Activated naive CD8-positive, alpha-beta T cell treated with anti-CD3 and anti-CD28 coated beads, Interleukin-2, amount 10 ng/mL, durations not matched to agents 7 days and 5 days (primary cell): Measurements from ENCODE around the gene MRPL11. TPM values are rescaled to one million over a fixed set of nuclear protein-coding genes. Genes with fewer than 3 reads are reported as not detected.

Experiments
- ATAC-seq: fragments of 150-1000 bp; cut with Tn5 transposase; one replicate; pipeline ENCODE4 v1.10.0; 2021; ENCODE audit warnings: low read depth, moderate library complexity
- POLR2A ChIA-PET: fragments of 350-600 bp; sonication (Branson Sonifier 250); formaldehyde crosslinking; loops from one replicate; lab custom pipeline; 2021; ENCODE audit warnings: antibody characterized with exemption; lab: Charles Lee
- DNase-seq: peaks from one replicate; pipeline ENCODE4 v3.0.0; 2021
- H3K27ac Mint-ChIP-seq: one replicate; pipeline ENCODE4 v1.8.0; 2022; ENCODE audit warnings: mild to moderate bottlenecking, mixed read lengths
- H3K27me3 Mint-ChIP-seq: one replicate; pipeline ENCODE4 v1.8.0; 2022; ENCODE audit warnings: mild to moderate bottlenecking, moderate library complexity, mixed read lengths
- H3K36me3 Mint-ChIP-seq: one replicate; pipeline ENCODE4 v1.8.0; 2021; ENCODE audit warnings: mild to moderate bottlenecking, mixed read lengths
- H3K4me1 Mint-ChIP-seq: one replicate; pipeline ENCODE4 v1.8.0; 2021; ENCODE audit warnings: mixed read lengths
- H3K4me3 Mint-ChIP-seq: one replicate; pipeline ENCODE4 v1.8.0; 2022; ENCODE audit warnings: mild to moderate bottlenecking, moderate library complexity, mixed read lengths
- H3K9me3 Mint-ChIP-seq: one replicate; pipeline ENCODE4 v1.8.0; 2021; ENCODE audit warnings: mixed read lengths
- total RNA-seq, 2 experiments: library from RNA; stranded (reverse); gene quantifications; one replicate each; pipeline ENCODE4 v1.2.3, GENCODE V29; 2021

MRPL11 gene
- total RNA-seq, 2 experiments from 2014 or later: 53.9 to 64.4 TPM

DNA sequence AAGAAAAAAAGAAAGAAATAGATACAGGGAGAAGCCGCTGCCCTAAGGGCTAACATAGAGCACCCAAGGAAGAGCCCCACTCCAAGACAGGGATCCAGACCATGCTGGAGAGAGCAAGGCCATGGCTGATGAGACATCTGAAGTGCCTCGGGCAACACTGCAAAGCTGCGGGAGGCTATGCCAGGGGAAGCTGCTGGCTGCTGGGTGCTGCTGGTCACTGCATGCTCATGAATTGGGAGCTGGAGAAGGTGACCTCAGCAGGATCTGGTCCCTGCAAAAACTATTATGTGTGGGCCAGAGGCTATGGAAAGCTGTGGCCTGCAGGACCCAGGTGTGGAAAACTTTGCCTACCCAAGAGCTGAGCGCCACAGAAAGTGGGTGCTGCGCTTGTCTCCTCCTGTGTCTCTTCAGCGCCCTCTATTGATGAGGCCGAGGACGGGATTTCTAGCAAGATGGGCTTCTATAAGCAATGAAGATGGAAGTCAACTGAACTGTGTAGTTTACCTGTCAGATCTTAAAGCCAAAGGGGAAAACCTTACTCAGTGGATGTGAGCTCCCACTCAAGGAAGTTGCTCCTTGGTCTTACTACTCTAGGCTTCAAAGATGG lies 49.8 kb downstream of the MRPL11 start:
- POLR2A ChIA-PET: interaction anchor here (0.6 to 2.1 kb wide), 10 partner anchors 14 to 77 kb away, joined by 3 to 12 read pairs (median 4); partner anchors contain the start of genes BRMS1 and SLC29A2
- H3K9me3 Mint-ChIP-seq: no peaks in the 10 kb centered on the region
- DNase-seq (peak; percentile 68), ATAC-seq (peak; percentile 82)
- no peak overlapping the region for H3K27ac Mint-ChIP-seq
- H3K27me3 Mint-ChIP-seq: peaks cover 13% of the 10 kb centered on the region
- no peak overlapping the region for H3K4me3 Mint-ChIP-seq
- peaks cover 11% of the 10 kb centered on the region for H3K4me1 Mint-ChIP-seq
- H3K36me3 Mint-ChIP-seq: no peaks in the 10 kb centered on the region

- Mint-ChIP-seq H3K4me3 (peak overlapping the region; percentile 55), H3K36me3 (no peaks in the 10 kb centered on the region), H3K4me1 (peaks cover 11% of the 10 kb centered on the region), H3K9me3 (no peaks in the 10 kb centered on the region), H3K27ac (peak overlapping the region; percentile 49), H3K27me3 (peaks cover 7% of the 10 kb centered on the region)
- peak; percentile 82 for DNase-seq
- POLR2A ChIA-PET: interaction anchor here (0.7 to 1.4 kb wide), 8 partner anchors 14 to 80 kb away, joined by 3 to 9 read pairs (median 4); partner anchors contain the start of genes BRMS1, PELI3 and SLC29A2
- ATAC-seq: peak; percentile 69
Observed at GRCh38 chr11:66386171-66387069, 52.2 kb downstream of the MRPL11 start.

Other genes with a start within 250 kb of the MRPL11 start
- gene KLC2, start 181.1 kb downstream of the MRPL11 start, total RNA-seq: 10 to 100 TPM; 39.3 to 41.9 TPM
- gene RAB1B, start 170.2 kb downstream of the MRPL11 start, total RNA-seq: 100 to 1,000 TPM; 136 to 145 TPM
- 1 to 10 TPM; 2.1 to 2.7 TPM for gene CNIH2, start 160.7 kb downstream of the MRPL11 start, total RNA-seq
- gene YIF1A, start 149.7 kb downstream of the MRPL11 start, total RNA-seq: 10 to 100 TPM; 44.5 to 45.5 TPM
- gene TMEM151A, start 147.0 kb downstream of the MRPL11 start, total RNA-seq: not detected
- gene CD248, start 121.8 kb downstream of the MRPL11 start, total RNA-seq: 10 to 100 TPM; 80.3 to 85.5 TPM
- 1 to 10 TPM; 3.0 to 5.7 TPM for gene RIN1, start 102.4 kb downstream of the MRPL11 start, total RNA-seq
- 10 to 100 TPM; 45.4 to 47.8 TPM for gene BRMS1, start 93.7 kb downstream of the MRPL11 start, total RNA-seq
- gene B4GAT1, start 91.2 kb downstream of the MRPL11 start, total RNA-seq: 1 to 10 TPM; 9.5 to 9.7 TPM
- gene SLC29A2, start 67.1 kb downstream of the MRPL11 start, total RNA-seq: 10 to 100 TPM; 11.2 to 12.1 TPM
- under 1 TPM; 0.23 to 0.67 TPM for gene NPAS4, start 17.8 kb downstream of the MRPL11 start, total RNA-seq
- gene PELI3, start 28.1 kb upstream of the MRPL11 start, total RNA-seq: 10 to 100 TPM; 10.6 to 10.7 TPM
- 10 to 100 TPM; 44.9 to 45.7 TPM for gene DPP3, start 41.6 kb upstream of the MRPL11 start, total RNA-seq
- 10 to 100 TPM; 22.6 to 26.4 TPM for gene BBS1, start 71.8 kb upstream of the MRPL11 start, total RNA-seq
- gene ZDHHC24, start 107.2 kb upstream of the MRPL11 start, total RNA-seq: 10 to 100 TPM; 22.1 to 23.0 TPM
- gene ACTN3, start 108.1 kb upstream of the MRPL11 start, total RNA-seq: under 1 TPM in 1 of 2 experiments, not detected in 1; 0.11 TPM
- gene CTSF, start 129.8 kb upstream of the MRPL11 start, total RNA-seq: 10 to 100 TPM; 13.5 to 14.2 TPM
- gene CCDC87, start 154.2 kb upstream of the MRPL11 start, total RNA-seq: under 1 TPM; 0.09 to 0.14 TPM
- 10 to 100 TPM; 46.6 to 47.5 TPM for gene CCS, start 154.3 kb upstream of the MRPL11 start, total RNA-seq
- gene RBM14, start 177.8 kb upstream of the MRPL11 start, total RNA-seq: 100 to 1,000 TPM; 150 to 151 TPM
- gene RBM4, start 199.9 kb upstream of the MRPL11 start, total RNA-seq: 100 to 1,000 TPM; 152 to 158 TPM
- 10 to 100 TPM; 21.1 to 23.4 TPM for gene RBM4B, start 239.0 kb upstream of the MRPL11 start, total RNA-seq